GM19467 (cell line): ENCODE measurements around the gene FHIT.
"Not testable (repeated sequence)": the region's sequence is repeated elsewhere in the genome, so short reads cannot be mapped to it uniquely, and the experiment has no call there.

ENCODE experiments used
- ATAC-seq: cut with Tn5 transposase; IDR thresholded peaks from one replicate; pipeline ENCODE4 v1.9.1; 2021; ENCODE audit warnings: mild to moderate bottlenecking, moderate library complexity; ENCODE audit not compliant: unreplicated experiment

Gene FHIT

GRCh38 chr3:60591267-60591666 is 660.0 kb downstream of the FHIT start:
- no peak for ATAC-seq

DNA sequence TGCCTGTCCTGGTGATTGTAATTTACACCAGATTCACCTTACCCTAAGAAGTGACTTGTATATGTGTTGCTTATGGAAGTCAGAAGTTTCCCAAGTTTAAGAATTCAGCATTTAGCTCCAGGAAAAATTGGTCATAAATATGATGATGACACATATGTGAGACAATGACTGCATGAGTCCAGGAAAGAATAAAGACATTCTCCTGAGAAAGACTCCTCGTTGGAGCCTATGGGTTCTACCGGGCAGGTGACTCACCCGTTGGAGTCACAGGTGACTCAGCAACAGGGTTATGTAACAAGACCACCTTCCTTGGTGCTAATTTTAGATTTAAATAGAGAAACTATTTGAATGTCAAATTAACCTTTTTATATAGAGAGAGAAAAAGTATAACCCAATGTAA is 662.4 kb downstream of the FHIT start:
- no peak for ATAC-seq

DNA sequence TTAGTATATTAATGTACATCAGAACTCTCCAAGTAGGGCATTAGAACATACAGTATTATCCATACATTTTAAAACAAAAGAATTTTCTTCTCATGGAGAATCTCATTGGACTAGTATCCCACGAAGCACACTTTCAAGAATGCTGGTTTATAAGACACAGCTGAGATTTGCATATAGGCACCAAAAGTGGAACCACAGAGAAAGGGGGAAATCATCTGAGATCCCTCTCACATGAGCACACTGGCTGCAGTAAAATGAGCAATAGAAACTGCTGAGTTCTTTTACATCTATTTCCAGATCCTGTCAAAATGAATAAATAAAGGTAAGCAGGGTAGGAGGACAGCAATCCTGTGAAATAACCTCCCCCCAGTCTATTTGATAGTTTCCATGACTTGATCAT is 665.3 kb downstream of the FHIT start:
- no peak for ATAC-seq

DNA sequence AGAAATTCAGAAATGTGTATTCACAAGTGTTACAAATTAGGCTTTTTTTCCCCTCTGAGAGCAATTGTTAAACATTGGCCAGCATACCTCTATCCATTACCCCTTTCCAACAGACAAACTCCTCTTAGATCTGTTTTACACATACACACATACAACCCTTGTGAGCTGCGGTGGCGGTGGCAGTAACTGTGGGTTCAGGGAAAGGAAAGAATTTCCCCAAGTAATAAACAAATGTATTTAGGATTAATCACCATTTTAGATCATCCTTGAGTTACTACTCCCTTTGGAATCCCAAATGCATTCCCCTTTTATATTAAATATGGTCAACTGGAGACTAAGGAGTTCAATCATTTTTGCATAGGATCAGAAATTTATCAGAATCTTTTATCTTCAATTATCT is 667.0 kb downstream of the FHIT start:
- ATAC-seq = no peak

DNA sequence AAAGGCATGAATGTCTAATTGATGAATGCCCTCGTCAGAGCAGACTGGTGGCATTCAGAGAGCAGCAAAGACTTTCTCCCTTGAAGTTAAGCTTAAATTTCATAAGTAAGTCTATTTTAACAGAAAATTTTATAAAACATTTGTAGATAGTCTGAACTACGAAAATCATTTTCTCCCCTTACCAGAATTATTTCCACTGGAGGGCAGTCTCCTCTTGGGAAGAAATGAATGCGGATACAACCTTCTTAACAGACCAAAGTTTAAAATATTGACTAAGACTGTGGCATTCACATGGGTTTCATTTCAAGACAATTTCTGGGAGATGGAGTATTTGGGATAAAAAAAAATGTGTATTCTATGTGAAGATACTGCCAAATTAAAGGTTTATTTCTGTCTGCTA is 669.0 kb downstream of the FHIT start:
- ATAC-seq = no peak

GRCh38 chr3:60580809-60581208 is 670.4 kb downstream of the FHIT start:
- ATAC-seq = no peak

DNA sequence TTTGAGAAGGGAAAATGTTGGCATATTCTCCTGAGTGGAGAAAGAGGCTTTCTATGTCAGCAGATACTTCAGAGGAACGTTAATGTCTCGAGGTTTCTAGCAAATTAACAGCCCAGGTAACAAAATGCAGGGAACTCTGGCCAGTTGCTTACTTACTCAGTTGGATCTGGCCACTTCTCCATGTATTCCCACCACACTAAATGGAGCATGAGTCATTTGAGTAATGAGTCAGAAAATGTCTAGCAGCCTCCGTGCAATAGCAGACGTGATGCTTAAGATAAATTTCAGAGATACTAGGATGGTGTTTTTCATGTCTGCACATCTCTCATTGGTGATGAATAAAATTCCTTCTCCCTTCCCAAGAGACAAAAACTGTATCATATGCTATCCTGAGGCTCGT is 671.5 kb downstream of the FHIT start:
- ATAC-seq = no peak

DNA sequence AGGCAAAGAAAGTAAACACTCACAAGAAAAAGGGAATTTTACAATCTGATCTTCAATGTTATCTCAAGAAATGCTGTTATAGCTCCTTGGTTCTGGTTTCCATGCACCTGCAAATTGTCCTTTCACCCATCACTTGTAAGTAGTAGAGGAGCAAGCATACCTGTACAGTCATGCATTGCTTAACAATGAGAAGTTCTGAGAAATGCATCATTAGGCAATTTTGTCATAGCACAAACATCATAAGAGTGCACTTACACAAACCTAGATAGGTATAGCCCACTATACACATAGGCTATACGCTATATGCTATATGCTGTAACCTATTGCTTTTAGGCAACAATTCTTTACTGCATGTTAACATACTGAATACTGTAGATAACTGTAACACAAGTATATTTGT is 672.3 kb downstream of the FHIT start:
- ATAC-seq = no peak

DNA sequence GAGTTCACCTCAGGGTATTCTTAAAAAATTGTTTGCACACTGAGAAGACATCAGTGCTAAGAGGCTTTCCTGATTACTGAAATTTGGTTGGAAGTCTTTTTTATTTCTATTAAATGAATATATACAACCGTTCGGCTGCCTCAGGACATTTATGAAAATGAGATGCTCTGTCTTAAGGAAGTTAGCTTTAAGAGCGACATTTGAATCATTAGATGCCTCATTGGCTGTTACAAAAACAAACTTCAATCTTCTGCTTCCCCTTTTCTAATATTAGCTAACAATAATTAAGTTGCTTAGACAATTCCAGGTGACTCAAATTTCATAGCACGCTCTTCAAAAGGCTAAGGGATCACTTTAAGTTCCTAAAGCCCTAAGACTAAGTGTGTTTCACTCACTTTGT is 673.7 kb downstream of the FHIT start:
- ATAC-seq = no peak

GRCh38 chr3:60575718-60576272 is 675.5 kb downstream of the FHIT start:
- ATAC-seq = no peak

DNA sequence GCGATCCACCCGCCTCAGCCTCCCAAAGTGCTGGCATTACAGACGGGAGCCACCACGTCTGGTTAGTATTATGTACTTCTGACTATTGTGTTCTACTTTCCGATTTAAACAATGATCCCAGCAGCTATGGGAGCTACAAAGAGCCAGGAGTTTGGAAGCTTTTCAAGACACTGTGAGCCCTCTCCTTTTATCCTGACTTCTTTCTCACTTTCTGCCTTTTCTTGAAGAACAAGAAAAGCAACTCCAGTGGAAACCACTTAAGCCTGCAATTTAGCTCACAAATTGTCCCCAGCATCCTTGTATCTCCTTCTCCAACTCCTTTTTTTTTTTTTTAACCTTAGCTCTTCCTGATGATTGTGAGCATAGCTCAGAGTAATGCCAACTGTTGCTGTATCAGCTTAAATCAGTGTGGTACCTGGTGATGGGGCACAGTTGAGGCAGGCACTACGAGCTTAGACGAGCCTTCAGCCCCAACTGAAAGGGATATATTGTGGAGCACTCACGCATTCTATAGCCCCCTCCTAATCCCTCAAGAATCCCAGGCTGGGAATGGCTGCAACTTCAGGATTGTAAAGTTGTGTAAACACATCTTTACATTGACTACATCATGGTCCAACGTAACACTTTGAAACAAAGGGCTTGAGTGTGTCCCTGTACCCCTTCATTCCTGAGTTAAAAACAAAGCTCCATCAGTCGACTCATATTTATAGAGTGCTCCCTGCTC is 677.0 kb downstream of the FHIT start:
- no peak for ATAC-seq

DNA sequence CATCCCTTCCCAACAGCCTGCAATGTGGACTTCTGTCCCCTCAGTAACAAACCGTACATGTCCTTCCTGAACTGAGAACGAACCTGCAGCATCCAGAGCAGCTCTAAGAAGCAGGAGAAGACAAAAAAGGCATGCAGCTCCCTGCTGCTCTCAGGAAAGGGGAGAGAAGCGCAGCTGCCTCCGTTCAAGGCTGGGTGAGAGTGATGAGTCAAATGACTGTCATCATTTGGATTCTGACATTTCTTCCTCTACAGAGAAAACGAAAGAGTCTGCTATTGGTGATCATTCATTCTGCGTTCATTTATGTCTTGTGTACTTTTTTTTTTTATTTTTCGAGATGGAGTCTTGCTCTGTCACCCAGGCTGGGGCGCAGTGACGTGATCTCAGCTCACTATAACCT is 677.8 kb downstream of the FHIT start:
- ATAC-seq = no peak

- no peak for ATAC-seq
Measured at GRCh38 chr3:60571511-60571910, 679.7 kb downstream of the FHIT start.

DNA sequence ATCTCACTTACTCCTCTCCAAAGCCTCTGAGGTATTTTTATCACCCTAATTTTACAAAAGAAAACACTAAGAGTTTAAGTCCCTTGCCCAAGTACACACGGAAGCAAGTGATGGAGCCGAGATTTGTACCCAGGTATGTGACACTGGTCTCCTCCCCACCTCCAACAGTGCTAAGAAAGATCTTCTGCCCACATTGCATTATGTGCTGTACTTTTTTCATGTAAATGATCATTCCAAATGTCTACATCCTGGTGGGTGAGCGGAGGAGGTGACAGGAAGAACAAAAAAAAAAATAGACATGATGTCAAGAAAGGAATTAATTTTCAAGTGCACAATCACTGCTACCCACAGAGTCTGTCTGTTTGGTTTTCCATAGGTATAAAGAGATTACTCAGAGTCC is 694.1 kb downstream of the FHIT start:
- ATAC-seq = no peak

GRCh38 chr3:60555686-60556354 is 695.4 kb downstream of the FHIT start:
- peak; percentile 85 for ATAC-seq

GRCh38 chr3:60553144-60553543 is 698.1 kb downstream of the FHIT start:
- ATAC-seq = no peak

- ATAC-seq = no peak
Measured at GRCh38 chr3:60552581-60552980, 698.7 kb downstream of the FHIT start.

- no peak for ATAC-seq
Measured at GRCh38 chr3:60551455-60552209, 699.6 kb downstream of the FHIT start.

GRCh38 chr3:60549863-60550262 is 701.4 kb downstream of the FHIT start:
- ATAC-seq = no peak

- ATAC-seq = no peak
Measured at GRCh38 chr3:60542995-60543394, 708.3 kb downstream of the FHIT start.

GRCh38 chr3:60539394-60539793 is 711.9 kb downstream of the FHIT start:
- ATAC-seq = not testable (repeated sequence)

GRCh38 chr3:60536420-60536819 is 714.8 kb downstream of the FHIT start:
- ATAC-seq = no peak
